Nephron (organoid): ENCODE measurements around the gene PRR5L.

Experiments used
- H3K27ac Mint-ChIP-seq, 3 experiments: 2 replicates each; pipeline ENCODE4 v1.8.0; 2020; ENCODE audit warnings: mixed read lengths in 3 of 3, mild to moderate bottlenecking in 2 of 3, moderate library complexity in 1 of 3
- H3K27me3 Mint-ChIP-seq: 2 replicates; pipeline ENCODE4 v1.8.0; 2021; ENCODE audit warnings: low read depth, mild to moderate bottlenecking, moderate library complexity, mixed read lengths
- H3K36me3 Mint-ChIP-seq: 2 replicates; pipeline ENCODE4 v1.8.0; 2020; ENCODE audit warnings: low read depth, mixed read lengths
- H3K4me1 Mint-ChIP-seq: 2 replicates; pipeline ENCODE4 v1.8.0; 2020; ENCODE audit warnings: mixed read lengths
- H3K4me3 Mint-ChIP-seq, 3 experiments: 2 replicates each; pipeline ENCODE4 v1.8.0; 2020; ENCODE audit warnings: mild to moderate bottlenecking in 3 of 3, mixed read lengths in 3 of 3, moderate library complexity in 2 of 3
- H3K9me3 Mint-ChIP-seq: 2 replicates; pipeline ENCODE4 v1.8.0; 2020; ENCODE audit warnings: mixed read lengths
- CTCF ChIP-seq, 3 experiments: fragments of 200-600 bp; sonication (generic); IDR thresholded peaks; one replicate each; pipeline ENCODE4 v1.5.0; 2021; ENCODE audit warnings: antibody characterized with exemption in 3 of 3; ENCODE audit not compliant: unreplicated experiment in 3 of 3

PRR5L gene

GRCh38 chr11:36375353-36376008 is 79.4 kb downstream of the PRR5L start:
- H3K27ac Mint-ChIP-seq: peak overlapping the region in 1 of 3 experiments; percentile 22
- H3K9me3 Mint-ChIP-seq: no peaks in the 10 kb centered on the region
- peaks cover 27% of the 10 kb centered on the region for H3K4me1 Mint-ChIP-seq
- H3K27me3 Mint-ChIP-seq: peaks cover 69% of the 10 kb centered on the region
- peak overlapping the region; percentile 95 for H3K4me3 Mint-ChIP-seq
- H3K36me3 Mint-ChIP-seq: no peaks in the 10 kb centered on the region
- no peak for TF ChIP-seq CTCF (IDR thresholded peaks at IDR 0.05; ENCODE audit: unreplicated experiment in 3 of 3)

GRCh38 chr11:36376009-36376887 is 80.2 kb downstream of the PRR5L start:
- Mint-ChIP-seq H3K27ac (peak overlapping the region; percentile 25 to 57 (median 35)), H3K4me3 (peak overlapping the region; percentile 95), H3K36me3 (no peaks in the 10 kb centered on the region), H3K4me1 (peaks cover 32% of the 10 kb centered on the region), H3K27me3 (peaks cover 69% of the 10 kb centered on the region), H3K9me3 (no peaks in the 10 kb centered on the region)
- no peak for TF ChIP-seq CTCF (IDR thresholded peaks at IDR 0.05; ENCODE audit: unreplicated experiment in 3 of 3)

GRCh38 chr11:36376888-36377758 is 81.0 kb downstream of the PRR5L start:
- Mint-ChIP-seq H3K9me3 (no peaks in the 10 kb centered on the region), H3K4me3 (peak overlapping the region; percentile 95), H3K27me3 (peaks cover 67% of the 10 kb centered on the region), H3K4me1 (peaks cover 32% of the 10 kb centered on the region), H3K36me3 (no peaks in the 10 kb centered on the region), H3K27ac (peak overlapping the region in 2 of 3 experiments; percentile 25 to 57)
- peak; percentile 37 to 60 (median 39) for TF ChIP-seq CTCF (IDR thresholded peaks at IDR 0.05; ENCODE audit: unreplicated experiment in 3 of 3)

GRCh38 chr11:36377759-36378564 is 81.9 kb downstream of the PRR5L start:
- Mint-ChIP-seq H3K4me3 (peak overlapping the region; percentile 95), H3K27me3 (peaks cover 62% of the 10 kb centered on the region), H3K9me3 (no peaks in the 10 kb centered on the region), H3K36me3 (no peaks in the 10 kb centered on the region), H3K4me1 (peaks cover 36% of the 10 kb centered on the region), H3K27ac (no peak overlapping the region)
- TF ChIP-seq CTCF (IDR thresholded peaks at IDR 0.05; ENCODE audit: unreplicated experiment in 3 of 3): no peak

- Mint-ChIP-seq H3K9me3 (no peaks in the 10 kb centered on the region), H3K4me3 (no peak overlapping the region), H3K27me3 (peaks cover 45% of the 10 kb centered on the region), H3K27ac (no peak overlapping the region), H3K4me1 (peaks cover 31% of the 10 kb centered on the region), H3K36me3 (no peaks in the 10 kb centered on the region)
- no peak for TF ChIP-seq CTCF (IDR thresholded peaks at IDR 0.05; ENCODE audit: unreplicated experiment in 3 of 3)
Measured at GRCh38 chr11:36379653-36380052, 83.6 kb downstream of the PRR5L start.
